ENCODE data around the gene CDK11A. TPM values are rescaled to one million over a fixed set of nuclear protein-coding genes. Genes with fewer than 3 reads are reported as not detected.

Gene CDK11A
- polyA plus RNA-seq, 1 of the 3 experiments (the other 2 are of a cell fraction): 24.0 TPM

DNA sequence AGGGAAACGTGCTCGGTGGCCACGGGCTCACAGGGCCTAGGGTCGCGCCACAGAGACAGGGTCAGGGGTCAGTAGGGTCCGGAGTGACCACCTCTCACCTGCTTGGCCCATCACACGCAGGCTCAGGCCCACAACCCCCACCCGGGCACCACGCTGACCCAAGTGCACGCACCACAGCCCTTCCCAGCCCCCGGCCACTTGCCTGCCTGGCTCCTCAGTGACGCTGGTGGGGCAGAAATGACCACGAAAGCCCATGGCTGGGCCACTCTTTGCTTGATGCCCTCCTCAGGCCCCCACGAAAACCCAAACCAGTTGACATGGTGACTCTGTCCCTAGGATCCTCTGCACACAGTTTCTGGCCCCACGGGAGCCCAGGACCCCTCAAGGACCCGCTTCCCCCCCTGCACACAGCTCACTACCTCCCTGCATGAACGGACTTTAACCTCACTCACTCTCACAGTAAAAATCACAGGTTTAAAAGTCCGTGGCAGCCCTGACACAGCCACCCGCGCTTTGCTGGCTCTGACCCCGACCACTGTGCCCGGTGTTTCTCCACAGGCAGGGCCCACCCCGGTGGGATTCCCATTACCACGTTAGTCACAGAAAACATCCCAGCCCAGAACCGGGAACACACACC, 33.4 kb upstream of the CDK11A start:
- Histone ChIP-seq H3K4me2 (no peak overlapping the region), H3K79me2 (ENCODE audit: insufficient read depth) (0 out of 2 replicates have a peak, but pooled peaks cover under 1% of the 10 kb centered on the region), H3K9ac (no peak overlapping the region), H2AFZ (ENCODE audit: low read depth) (no peak overlapping the region), H3K4me3 (ENCODE audit: low read depth in 2 of 2, low read length in 1 of 2) (no peak overlapping the region), H3K27me3 (ENCODE audit: insufficient read depth) (no peaks in the 10 kb centered on the region), H3K4me1 (ENCODE audit: control insufficient read depth in 1 of 2, insufficient read depth in 2 of 2, low read depth in 1 of 2, low read length in 1 of 2) (peaks cover 0 to 4% of the 10 kb centered on the region in 2 experiments; a peak in 1 of 4 replicates), H4K20me1 (ENCODE audit: insufficient read depth) (no peaks in the 10 kb centered on the region), H3K9me3 (no peaks in the 10 kb centered on the region), H3K36me3 (replicated peaks in 1 of 2; ENCODE audit: control insufficient read depth in 1 of 2, insufficient read depth in 2 of 2, low read length in 1 of 2) (peaks cover 0 to 61% of the 10 kb centered on the region in 2 experiments), H3F3A (replicated peaks; ENCODE audit: insufficient read depth) (no peaks in the 10 kb centered on the region), H3K27ac (ENCODE audit: low read depth in 2 of 2, low read length in 1 of 2) (no peak overlapping the region), H3K9me2 (no peaks in the 10 kb centered on the region)
- ChIA-PET CTCF (interaction anchor here (1.4 kb wide), 1 partner anchor 150 kb away, joined by 3 read pairs; no protein-coding TSS in a partner anchor), POLR2A (no interaction called here)
- TF ChIP-seq GATA2 (CRISPR knock-in tag; IDR thresholded peaks at IDR 0.05): no peak
- no peak for DNase-seq
- WGBS (ENCODE audit: low lambda C conversion rate): 97% methylated on average over 23 of the region's 25 CpGs

DNA sequence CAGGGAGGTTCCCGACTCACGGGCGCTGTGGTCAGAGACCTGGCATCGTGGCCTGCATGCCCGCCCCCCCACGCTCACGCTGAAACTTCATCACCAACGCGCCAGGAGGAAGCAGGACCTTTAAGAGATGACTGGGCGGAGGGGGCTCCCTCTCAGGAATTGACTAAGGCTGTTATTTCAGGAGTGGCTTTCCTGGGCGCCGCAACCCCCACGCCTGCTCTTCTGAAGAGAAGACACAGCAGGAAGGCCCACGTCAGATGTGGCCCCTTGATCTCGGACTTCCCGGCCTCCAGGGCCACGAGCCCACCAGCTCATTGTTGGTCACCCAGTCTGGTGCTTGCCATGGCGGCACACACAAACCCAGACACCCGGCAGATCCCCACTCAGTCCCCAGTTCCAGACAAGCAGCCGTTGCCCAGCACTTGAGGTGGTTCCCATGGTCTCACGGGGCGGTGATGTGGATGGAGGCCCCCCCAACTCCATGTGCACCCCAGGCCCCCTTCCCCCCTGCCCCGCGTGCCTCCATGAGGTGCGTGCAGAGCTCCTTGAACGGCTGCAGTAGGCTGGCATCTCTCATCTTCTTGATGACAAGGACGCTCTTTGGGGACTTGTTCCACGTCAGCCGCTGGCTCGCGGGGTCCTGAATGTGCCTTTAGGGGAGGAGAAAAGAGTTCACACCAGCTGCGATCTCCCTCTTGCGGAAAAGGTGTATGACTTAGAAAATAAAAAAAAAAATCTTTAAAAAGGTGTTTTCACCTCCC, 32.7 kb upstream of the CDK11A start:
- H3K9me2 ChIP-seq: no peaks in the 10 kb centered on the region
- POLR2A ChIA-PET: no interaction called here
- CTCF ChIA-PET: no interaction called here
- H3K27ac ChIP-seq (ENCODE audit: low read depth in 2 of 2, low read length in 1 of 2): no peak overlapping the region
- peaks cover 0 to 4% of the 10 kb centered on the region in 2 experiments; a peak in 1 of 4 replicates for H3K4me1 ChIP-seq (ENCODE audit: control insufficient read depth in 1 of 2, insufficient read depth in 2 of 2, low read depth in 1 of 2, low read length in 1 of 2)
- H3F3A ChIP-seq (replicated peaks; ENCODE audit: insufficient read depth): no peaks in the 10 kb centered on the region
- H3K36me3 ChIP-seq (replicated peaks in 1 of 2; ENCODE audit: control insufficient read depth in 1 of 2, insufficient read depth in 2 of 2, low read length in 1 of 2): peaks cover 0 to 63% of the 10 kb centered on the region in 2 experiments
- no peak overlapping the region for H3K4me2 ChIP-seq
- no peaks in the 10 kb centered on the region for H3K27me3 ChIP-seq (ENCODE audit: insufficient read depth)
- H3K79me2 ChIP-seq (ENCODE audit: insufficient read depth): no peaks in the 10 kb centered on the region
- 95% methylated on average over 28 of the region's 33 CpGs for WGBS (ENCODE audit: low lambda C conversion rate)
- H3K9ac ChIP-seq: no peak overlapping the region
- DNase-seq: no peak
- TF ChIP-seq POLR2AphosphoS5 (IDR thresholded peaks at IDR 0.05; ENCODE audit: low read depth, low read length): no peak
- TF ChIP-seq USF1 (IDR thresholded peaks at IDR 0.05; ENCODE audit: borderline replicate concordance, low read depth): no peak
- no peak for TF ChIP-seq GATA2 (CRISPR knock-in tag; IDR thresholded peaks at IDR 0.05)
- no peak for TF ChIP-seq NFIC (IDR thresholded peaks at IDR 0.05; ENCODE audit: borderline replicate concordance)
- H2AFZ ChIP-seq (ENCODE audit: low read depth): no peak overlapping the region
- H3K9me3 ChIP-seq: no peaks in the 10 kb centered on the region
- no peak overlapping the region for H3K4me3 ChIP-seq (ENCODE audit: low read depth in 2 of 2, low read length in 1 of 2)
- H4K20me1 ChIP-seq (ENCODE audit: insufficient read depth): no peaks in the 10 kb centered on the region

DNA sequence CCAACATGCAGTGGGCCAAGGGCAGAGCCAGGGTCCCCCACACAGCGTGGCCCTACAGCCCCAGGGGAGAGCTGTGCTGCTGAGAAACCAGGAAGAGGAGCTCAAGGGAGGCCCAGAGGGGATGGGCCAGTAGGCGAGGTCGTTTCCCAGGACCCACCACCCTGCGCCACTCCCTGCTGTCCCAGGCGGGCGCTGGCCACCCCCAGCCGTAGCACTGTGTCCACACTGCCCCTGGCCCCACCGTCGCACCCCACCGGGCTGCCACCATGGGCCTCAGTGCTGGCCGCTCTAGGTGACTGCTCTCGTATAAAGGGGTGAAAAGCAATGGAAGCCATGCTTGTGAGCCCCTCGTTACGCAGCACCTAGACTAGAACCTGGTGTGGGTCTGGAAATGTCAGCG, 31.7 kb upstream of the CDK11A start:
- 90% methylated on average over 15 of the region's 15 CpGs for WGBS (ENCODE audit: low lambda C conversion rate)
- Histone ChIP-seq H2AFZ (ENCODE audit: low read depth) (no peak overlapping the region), H3K36me3 (replicated peaks in 1 of 2; ENCODE audit: control insufficient read depth in 1 of 2, insufficient read depth in 2 of 2, low read length in 1 of 2) (peaks cover 0 to 57% of the 10 kb centered on the region in 2 experiments), H3K9ac (no peak overlapping the region), H3K27ac (ENCODE audit: low read depth in 2 of 2, low read length in 1 of 2) (no peak overlapping the region), H3F3A (replicated peaks; ENCODE audit: insufficient read depth) (no peaks in the 10 kb centered on the region), H4K20me1 (ENCODE audit: insufficient read depth) (no peaks in the 10 kb centered on the region), H3K9me3 (no peaks in the 10 kb centered on the region), H3K79me2 (ENCODE audit: insufficient read depth) (no peaks in the 10 kb centered on the region), H3K9me2 (no peaks in the 10 kb centered on the region), H3K27me3 (ENCODE audit: insufficient read depth) (no peaks in the 10 kb centered on the region), H3K4me2 (no peak overlapping the region), H3K4me3 (ENCODE audit: low read depth in 2 of 2, low read length in 1 of 2) (no peak overlapping the region), H3K4me1 (ENCODE audit: control insufficient read depth in 1 of 2, insufficient read depth in 2 of 2, low read depth in 1 of 2, low read length in 1 of 2) (peaks cover 0 to 4% of the 10 kb centered on the region in 2 experiments; a peak in 1 of 4 replicates)
- CTCF ChIA-PET: no interaction called here
- POLR2A ChIA-PET: no interaction called here
- no peak for DNase-seq
- TF ChIP-seq, protein P1, sequence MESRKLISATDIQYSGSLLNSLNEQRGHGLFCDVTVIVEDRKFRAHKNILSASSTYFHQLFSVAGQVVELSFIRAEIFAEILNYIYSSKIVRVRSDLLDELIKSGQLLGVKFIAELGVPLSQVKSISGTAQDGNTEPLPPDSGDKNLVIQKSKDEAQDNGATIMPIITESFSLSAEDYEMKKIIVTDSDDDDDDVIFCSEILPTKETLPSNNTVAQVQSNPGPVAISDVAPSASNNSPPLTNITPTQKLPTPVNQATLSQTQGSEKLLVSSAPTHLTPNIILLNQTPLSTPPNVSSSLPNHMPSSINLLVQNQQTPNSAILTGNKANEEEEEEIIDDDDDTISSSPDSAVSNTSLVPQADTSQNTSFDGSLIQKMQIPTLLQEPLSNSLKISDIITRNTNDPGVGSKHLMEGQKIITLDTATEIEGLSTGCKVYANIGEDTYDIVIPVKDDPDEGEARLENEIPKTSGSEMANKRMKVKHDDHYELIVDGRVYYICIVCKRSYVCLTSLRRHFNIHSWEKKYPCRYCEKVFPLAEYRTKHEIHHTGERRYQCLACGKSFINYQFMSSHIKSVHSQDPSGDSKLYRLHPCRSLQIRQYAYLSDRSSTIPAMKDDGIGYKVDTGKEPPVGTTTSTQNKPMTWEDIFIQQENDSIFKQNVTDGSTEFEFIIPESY (IDR thresholded peaks at IDR 0.05; ENCODE audit: borderline replicate concordance, low read depth): no peak
- no peak for TF ChIP-seq ELF1 (IDR thresholded peaks at IDR 0.05)
- TF ChIP-seq FOXJ3 (CRISPR knock-in tag; IDR thresholded peaks at IDR 0.05): no peak
- TF ChIP-seq YY1 (IDR thresholded peaks at IDR 0.05; ENCODE audit: low read depth): no peak
- no peak for TF ChIP-seq USF1 (IDR thresholded peaks at IDR 0.05; ENCODE audit: borderline replicate concordance, low read depth)
- no peak for TF ChIP-seq MEF2A (IDR thresholded peaks at IDR 0.05; ENCODE audit: borderline replicate concordance, low read depth)
- TF ChIP-seq, protein P2, sequence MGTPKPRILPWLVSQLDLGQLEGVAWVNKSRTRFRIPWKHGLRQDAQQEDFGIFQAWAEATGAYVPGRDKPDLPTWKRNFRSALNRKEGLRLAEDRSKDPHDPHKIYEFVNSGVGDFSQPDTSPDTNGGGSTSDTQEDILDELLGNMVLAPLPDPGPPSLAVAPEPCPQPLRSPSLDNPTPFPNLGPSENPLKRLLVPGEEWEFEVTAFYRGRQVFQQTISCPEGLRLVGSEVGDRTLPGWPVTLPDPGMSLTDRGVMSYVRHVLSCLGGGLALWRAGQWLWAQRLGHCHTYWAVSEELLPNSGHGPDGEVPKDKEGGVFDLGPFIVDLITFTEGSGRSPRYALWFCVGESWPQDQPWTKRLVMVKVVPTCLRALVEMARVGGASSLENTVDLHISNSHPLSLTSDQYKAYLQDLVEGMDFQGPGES (IDR thresholded peaks at IDR 0.05; ENCODE audit: low read depth, low read length): no peak
- TF ChIP-seq MXI1 (IDR thresholded peaks at IDR 0.05; ENCODE audit: low read depth, low read length): no peak
- no peak for TF ChIP-seq POLR2AphosphoS5 (IDR thresholded peaks at IDR 0.05; ENCODE audit: low read depth, low read length)
- TF ChIP-seq PBX3 (IDR thresholded peaks at IDR 0.05): no peak
- TF ChIP-seq RXRA (IDR thresholded peaks at IDR 0.05; ENCODE audit: borderline replicate concordance, low read depth): no peak
- TF ChIP-seq EP300 (IDR thresholded peaks at IDR 0.05; ENCODE audit: borderline replicate concordance in 1 of 2, low read depth in 1 of 2, low read length in 1 of 2): no peak

All from SK-N-SH (cell line).